Kidney glomerular epithelial cell (primary cell): ENCODE data around the gene PSMC3.

Experiments used
- DNase-seq: peaks from one replicate; lab custom pipeline; 2025; lab: John Stamatoyannopoulos, UW

Gene PSMC3

DNA sequence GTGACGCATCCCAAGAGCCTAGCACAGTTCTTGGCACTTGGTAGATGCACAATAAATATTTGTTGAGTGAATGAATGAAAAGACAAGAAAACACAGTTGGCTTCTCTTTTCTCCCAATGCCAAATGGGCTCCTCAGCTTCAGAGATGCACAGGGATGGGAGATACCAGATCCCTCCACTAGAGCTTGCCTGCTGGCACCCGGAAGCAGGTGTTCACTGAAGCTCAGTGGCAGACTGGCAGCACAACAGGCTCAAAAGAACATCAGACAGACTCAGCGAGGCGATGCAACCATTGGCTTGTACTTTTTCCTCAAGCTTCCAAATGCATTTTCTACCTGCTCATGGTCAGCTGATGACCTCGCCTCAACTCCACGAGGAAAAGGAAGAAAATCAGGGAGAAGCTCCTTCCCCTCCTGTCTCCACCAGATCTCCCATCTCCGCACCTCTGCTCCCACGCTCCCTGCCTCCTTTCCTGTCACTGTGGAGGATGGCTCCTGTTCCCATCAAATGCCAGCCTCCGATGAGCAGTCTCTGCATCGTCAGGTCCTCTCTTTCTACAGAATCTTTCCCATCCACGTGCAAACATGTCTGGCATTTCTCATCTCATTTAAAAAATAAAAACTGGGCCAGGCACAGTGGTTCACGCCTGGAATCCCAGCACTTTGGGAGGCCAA is 16.9 kb upstream of the PSMC3 start:
- DNase-seq, result peak; percentile 32

DNA sequence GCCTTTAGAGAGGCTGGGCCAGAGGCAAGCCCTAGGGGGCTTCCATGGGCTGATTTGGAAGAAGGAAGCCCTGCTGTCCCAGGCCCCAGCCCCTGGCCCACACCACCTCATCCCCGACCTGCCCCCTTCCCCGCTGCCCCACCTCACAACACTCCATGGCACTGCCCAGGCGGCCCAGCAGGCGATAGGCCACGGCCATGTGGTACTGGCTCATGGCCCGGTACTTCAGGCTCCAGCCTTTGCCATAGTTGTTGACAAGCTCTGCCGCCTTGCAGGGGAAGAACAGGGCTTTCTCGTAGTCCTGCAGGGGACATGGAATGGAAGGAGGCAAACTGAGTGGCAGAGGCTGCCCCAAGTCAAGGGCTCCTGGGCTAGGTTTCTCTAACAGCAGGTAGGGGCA is 16.3 kb upstream of the PSMC3 start:
- no peak for DNase-seq

DNA sequence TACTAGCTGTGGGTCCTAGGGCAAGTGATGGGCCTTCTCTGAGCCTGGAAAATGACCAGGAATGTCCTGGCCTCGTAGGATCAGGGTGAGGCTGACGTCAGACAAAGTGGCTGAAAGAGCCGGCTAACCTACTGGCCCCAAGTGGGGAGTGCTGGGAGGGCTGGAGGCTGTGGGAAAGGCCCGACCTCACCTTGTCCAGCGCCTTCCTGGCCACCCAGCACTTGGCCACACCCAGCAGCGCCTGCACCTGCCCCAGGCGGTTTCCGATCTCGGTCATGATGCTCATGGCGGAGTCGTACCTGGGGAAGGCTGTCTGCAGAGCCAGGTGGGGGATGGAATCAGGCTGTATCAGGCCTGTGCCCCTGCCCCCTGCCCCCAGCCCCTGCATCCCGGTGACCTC is 15.2 kb upstream of the PSMC3 start:
- DNase-seq, result no peak

GRCh38 chr11:47440054-47440476 is 13.8 kb upstream of the PSMC3 start:
- DNase-seq, result no peak

GRCh38 chr11:47438721-47439120 is 12.5 kb upstream of the PSMC3 start:
- DNase-seq, result no peak

DNA sequence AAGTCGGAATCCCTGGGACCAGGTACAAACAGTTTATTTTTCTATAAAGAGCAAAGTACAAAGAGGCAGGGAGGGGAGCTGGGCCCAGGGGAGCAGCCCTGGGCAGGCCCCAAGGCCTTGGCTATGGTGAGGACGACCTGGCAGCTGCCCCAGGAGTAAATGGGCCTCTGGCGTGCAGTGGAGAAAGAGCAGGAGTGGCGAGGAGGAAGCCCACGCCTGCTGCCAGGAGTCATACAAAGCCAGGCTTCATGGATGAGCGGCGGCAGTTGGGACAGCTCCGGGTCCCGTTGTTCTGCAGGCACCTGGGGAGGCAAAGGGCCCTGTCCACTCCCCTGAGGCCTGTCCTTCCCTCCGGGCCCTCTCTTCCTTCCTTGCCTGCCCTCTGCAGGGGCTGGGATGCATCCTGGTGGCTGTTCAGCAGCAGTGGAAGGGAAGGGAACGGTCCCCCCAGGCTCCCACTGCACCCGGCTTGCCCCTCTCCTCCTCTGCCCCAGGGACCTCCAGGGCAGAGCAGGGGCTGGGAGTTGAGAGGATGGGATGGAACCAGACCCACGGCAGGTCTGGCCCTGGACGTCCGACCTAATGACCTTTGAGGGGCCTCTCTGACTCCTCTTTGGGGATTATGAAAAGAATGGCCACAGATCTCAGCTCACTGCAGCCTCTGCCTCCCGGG is 11.6 kb upstream of the PSMC3 start:
- no peak for DNase-seq

DNA sequence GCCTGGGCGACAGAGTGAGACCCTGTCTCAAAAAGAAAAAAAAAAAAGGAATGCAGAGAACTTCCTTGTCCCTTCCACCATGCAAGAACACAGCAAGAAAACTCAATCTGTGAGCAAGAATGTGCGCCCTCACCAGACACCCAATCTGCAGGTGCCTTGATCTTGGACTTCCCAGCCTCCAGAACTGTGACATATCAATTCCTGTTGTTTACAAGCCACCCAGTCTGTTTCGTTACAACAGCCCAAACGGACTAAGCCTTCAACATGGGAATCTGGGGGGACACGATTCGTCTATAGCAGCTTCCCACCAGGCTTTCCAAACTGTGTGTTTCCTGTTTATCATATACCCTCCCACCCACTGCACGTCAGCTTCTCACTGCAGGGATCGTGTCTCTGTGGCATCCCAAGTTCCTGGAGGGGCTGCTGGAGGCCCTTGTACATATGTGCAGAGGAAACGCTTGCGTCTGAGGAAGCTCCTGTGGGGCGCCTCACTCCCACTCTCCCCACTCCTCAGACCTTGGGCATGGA is 11.0 kb upstream of the PSMC3 start:
- no peak for DNase-seq

DNA sequence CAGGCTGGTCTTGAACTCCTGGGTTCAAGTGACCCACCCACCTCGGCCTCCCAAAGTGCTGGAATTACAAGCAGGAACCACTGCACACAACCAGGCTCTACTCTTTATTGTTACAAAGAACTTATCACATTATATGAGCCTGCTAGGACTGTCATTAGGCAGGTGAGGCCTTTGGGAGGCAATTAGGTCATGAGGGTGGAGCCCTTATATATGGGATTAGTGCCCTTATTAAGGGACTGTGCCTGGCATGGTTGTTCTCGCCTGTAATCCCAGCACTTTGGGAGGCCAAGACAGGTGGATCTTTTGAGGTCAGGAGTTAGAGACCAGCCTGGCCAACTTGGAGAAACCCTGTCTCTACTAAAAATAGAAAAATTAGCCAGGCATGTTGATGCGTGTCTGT is 10.5 kb upstream of the PSMC3 start:
- no peak for DNase-seq

GRCh38 chr11:47435687-47436086 is 9.4 kb upstream of the PSMC3 start:
- no peak for DNase-seq

GRCh38 chr11:47434011-47434786 is 8.0 kb upstream of the PSMC3 start:
- no peak for DNase-seq

DNA sequence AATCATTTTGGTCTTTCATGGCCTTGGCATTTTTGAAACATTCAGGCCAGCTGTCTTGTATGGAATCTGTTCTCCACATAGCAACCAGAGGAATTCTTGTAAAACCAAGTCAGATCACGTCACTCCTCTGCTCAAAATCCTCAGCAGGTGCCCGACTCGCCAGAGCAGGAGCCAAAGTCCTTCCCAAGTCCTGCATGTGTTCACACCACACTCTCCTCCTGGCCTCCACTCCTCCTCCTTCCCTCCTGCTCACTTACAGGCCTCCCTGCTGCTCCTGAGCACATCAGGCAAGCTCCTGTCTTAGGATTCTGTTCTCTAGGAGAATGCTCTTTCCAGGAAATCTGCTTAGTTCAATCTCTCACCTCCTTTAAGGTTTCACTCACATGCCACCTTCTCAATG is 6.9 kb upstream of the PSMC3 start:
- DNase-seq, result no peak

DNA sequence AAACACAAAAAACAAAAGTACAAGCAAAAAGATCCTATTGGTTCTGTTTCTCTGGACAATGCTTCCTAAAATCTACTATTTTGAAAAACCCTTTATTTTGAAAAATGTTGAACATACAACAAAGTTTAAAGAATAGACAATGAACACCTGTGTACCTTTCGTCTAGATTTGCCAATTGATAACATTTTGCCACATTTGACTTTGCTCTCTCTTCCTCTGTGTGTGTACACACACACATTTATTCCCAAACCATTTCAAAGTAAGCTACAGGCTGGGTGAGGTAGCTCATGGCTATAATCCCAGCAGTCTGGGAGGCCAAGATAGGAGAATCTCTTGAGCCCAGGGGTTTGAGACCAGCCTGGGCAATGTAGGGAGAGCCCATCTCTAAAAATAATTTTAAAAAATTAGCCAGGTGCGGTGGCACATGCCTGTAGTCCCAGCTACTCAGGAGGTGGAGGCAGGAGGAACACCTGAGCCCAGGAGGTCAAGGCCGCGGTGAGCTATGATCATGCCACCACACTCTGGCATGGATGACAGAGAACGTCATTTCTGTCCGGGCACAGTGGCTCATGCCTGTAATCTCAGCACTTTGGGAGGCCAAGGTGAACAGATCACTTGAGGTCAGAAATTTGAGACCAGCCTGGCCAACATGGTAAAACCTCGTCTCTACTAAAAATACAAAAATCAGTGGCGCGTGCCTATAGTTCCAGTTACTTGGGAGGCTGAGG is 5.3 kb upstream of the PSMC3 start:
- DNase-seq, result no peak

- DNase-seq, result no peak
Observed at GRCh38 chr11:47430524-47430923, 4.3 kb upstream of the PSMC3 start.

- no peak for DNase-seq
Observed at GRCh38 chr11:47425611-47426010, 628 bp downstream of the PSMC3 start.

DNA sequence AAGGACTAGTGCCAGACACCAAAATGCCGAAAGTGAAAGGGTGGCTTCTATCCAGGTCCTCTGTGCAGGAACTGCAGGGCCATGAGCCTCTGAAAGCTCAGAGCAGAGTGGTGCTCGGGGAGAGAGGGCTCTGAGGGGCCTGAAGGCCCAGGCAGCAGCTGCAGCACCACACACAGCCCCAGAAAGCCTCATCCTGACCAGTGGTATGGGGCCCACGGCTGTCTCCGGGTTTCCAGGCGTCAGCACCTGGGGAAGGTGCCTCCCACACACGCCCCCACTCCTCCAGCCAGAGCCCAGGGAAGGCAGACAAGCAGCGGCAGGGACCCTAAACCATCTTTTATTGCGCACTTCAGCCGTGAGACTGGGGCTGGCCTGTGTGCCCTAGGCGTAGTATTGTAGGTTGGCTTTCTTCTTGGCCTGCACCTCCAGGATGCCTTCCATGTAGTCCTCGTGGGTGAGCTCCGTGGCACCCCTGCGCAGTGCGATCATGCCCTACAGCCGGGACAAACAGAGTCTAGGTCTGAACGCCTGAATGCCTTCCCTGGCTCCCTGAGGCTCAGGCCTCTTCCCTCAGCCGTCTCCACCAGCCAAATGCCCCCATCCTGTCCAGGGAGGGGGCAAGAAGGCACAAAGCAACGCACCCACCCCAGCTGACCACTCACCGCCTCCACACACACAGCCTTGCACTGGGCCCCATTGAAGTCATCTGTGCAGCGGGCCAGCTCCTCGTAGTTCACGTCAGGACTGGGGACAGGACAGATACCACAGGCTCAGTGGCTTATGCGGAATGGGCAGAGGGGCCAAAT is 7.6 kb downstream of the PSMC3 start:
- no peak for DNase-seq

DNA sequence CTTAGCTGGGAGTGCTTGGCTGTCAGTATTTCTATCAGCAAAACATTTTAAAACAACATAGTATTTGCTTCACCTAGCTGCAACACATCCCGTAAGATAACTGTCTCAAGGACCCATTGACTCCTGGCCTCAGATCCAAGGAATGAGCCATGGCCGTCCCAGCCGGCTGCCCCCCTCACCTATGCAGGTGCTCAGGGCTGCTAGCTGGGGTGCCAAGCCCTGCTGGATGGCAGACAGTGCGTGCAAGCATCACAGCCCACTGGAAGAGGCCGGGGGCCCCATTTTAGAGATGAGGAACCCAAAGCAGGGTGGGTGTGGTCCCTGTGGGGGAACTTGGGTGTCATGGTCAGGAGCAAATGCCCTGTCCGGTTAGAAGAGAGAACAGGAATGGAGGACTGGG is 8.5 kb downstream of the PSMC3 start:
- DNase-seq, result no peak

GRCh38 chr11:47415949-47416472 is 10.2 kb downstream of the PSMC3 start:
- DNase-seq, result peak; percentile 83

- DNase-seq, result no peak
Observed at GRCh38 chr11:47415091-47415854, 11.0 kb downstream of the PSMC3 start.

DNA sequence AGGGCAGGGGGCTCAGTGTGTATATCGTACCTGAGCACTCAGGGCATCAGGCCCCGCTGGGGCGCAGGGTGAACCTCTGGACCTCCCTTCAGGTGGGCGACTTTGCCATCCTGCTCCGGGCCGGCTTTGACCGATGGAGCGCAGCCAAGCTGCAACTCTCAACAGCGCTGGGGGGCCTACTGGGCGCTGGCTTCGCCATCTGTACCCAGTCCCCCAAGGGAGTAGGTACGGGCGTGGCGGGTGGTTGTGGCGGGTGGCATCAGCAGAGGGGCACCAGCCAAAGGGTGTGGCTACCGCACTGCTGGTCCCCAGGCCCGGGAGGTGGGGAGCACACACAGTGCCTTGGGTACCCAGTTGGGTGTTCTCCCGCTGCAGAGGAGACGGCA is 11.6 kb downstream of the PSMC3 start:
- DNase-seq, result no peak

DNA sequence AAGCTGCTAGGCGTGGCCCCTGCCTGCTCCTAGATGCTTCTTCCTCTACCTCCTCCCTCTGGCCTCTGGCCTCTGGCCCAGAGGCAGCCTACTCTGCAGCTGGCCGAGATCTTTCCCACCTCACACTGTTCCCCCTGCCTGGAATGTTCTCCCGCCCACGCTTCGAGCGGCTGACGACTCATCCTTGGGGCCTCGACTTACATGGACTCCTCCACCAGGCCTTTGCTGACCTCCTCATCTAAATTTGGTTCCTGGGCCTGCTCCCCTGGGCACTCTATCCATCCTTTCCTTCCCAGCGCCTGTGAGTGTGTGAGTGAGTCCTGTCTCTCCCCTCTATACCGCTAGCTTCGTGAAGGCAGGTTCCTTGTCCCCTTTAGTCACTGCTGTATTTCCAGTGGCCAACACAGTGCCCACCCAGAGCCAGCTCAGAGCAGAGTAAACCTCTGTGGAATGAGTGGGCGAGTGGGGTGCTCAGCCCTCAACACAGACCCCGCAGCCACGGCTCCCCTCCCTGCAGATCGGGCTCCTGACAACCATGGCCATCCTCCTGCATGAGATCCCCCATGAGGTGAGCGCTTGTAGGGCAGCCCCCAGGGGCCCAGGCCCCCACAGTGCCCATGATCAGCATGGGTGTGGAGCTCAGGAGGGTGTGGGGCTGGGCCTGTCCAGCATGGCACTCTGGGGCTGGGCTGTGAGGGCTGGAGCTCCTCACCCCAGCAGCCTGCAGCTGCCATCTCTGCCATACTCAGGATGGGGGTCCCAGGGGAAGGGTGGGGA is 12.1 kb downstream of the PSMC3 start:
- DNase-seq, result no peak
